ENCODE data around the gene UBAC2.

- TF ChIP-seq POLR2A (IDR thresholded peaks at IDR 0.05), result no peak
- TF ChIP-seq CTCF (IDR thresholded peaks at IDR 0.05), result no peak
- peak in 1 of 2 donors; percentile 21 for TF ChIP-seq POLR2AphosphoS5 (IDR thresholded peaks at IDR 0.05; ENCODE audit: insufficient read depth in 1 of 2, low read depth in 1 of 2)
Observed at GRCh38 chr13:99218969-99219368, 18.3 kb downstream of the UBAC2 start.
